GM10248 (cell line): ENCODE results near the gene BBS10.
"Not testable (repeated sequence)": the region's sequence is repeated elsewhere in the genome, so short reads cannot be mapped to it uniquely, and the experiment has no call there.

Experiments
- CTCF ChIA-PET: fragments of 300-600 bp; sonication (Branson Sonifier 250); formaldehyde crosslinking; extraction: SDS; loops from one replicate; lab custom pipeline; 2021; ENCODE audit warnings: antibody characterized with exemption; lab: Yijun Ruan, JAX
- POLR2A ChIA-PET: fragments of 350-650 bp; sonication (Branson Sonifier 250); formaldehyde crosslinking; extraction: SDS; loops from one replicate; lab custom pipeline; 2020; ENCODE audit warnings: antibody characterized with exemption; lab: Yijun Ruan, JAX
- DNase-seq: peaks from one replicate; pipeline ENCODE4 v3.0.0; 2012; ENCODE audit errors: extremely low spot score
- CTCF ChIP-seq: IDR thresholded peaks from 2 replicates; pipeline ENCODE4 v1.5.1; 2012; ENCODE audit warnings: mild to moderate bottlenecking, low read depth; ENCODE audit errors: extremely low read depth, missing control alignments, control extremely low read depth

The BBS10 gene

GRCh38 chr12:76348079-76348901 is at the start of gene BBS10:
BBS10 (minus strand) TSS chr12:76348415; CDS start chr12:76348358, 57 bp downstream.
- CTCF ChIA-PET, result interaction anchor here (0.8 to 2.2 kb wide), 14 partner anchors 9 to 863 kb away, joined by 3 to 14 read pairs (median 3); no protein-coding TSS in a partner anchor
- DNase-seq, result peak; percentile 92
- POLR2A ChIA-PET, result no interaction called here
- peak; percentile 36 for TF ChIP-seq CTCF

- POLR2A ChIA-PET, result no interaction called here
- CTCF ChIA-PET, result no interaction called here
Measured at GRCh38 chr12:76391461-76391860, 43.2 kb upstream of the BBS10 start.

GRCh38 chr12:76387614-76388013 is 39.4 kb upstream of the BBS10 start:
- CTCF ChIA-PET, result interaction anchor here (0.9 kb wide), 1 partner anchor 12 kb away, joined by 4 read pairs; no protein-coding TSS in a partner anchor
- POLR2A ChIA-PET, result no interaction called here

More at GRCh38 chr12:76391461-76391860, 43.2 kb upstream of the BBS10 start:
- no peak for DNase-seq
- no peak for TF ChIP-seq CTCF

GRCh38 chr12:76384560-76384959 is 36.3 kb upstream of the BBS10 start:
- DNase-seq, result no peak
- ChIA-PET CTCF (interaction anchor here (0.7 kb wide), 1 partner anchor 20 kb away, joined by 3 read pairs; no protein-coding TSS in a partner anchor), POLR2A (no interaction called here)
- TF ChIP-seq CTCF, result no peak

More at GRCh38 chr12:76387614-76388013, 39.4 kb upstream of the BBS10 start:
- no peak for DNase-seq
- no peak for TF ChIP-seq CTCF

- POLR2A ChIA-PET, result no interaction called here
- no peak for TF ChIP-seq CTCF
- CTCF ChIA-PET, result no interaction called here
- no peak for DNase-seq
Measured at GRCh38 chr12:76383988-76384387, 35.8 kb upstream of the BBS10 start.

GRCh38 chr12:76379261-76379660 is 31.0 kb upstream of the BBS10 start:
- CTCF ChIA-PET, result interaction anchor here (0.9 to 1.9 kb wide), 3 partner anchors 9 to 77 kb away, joined by 3 to 6 read pairs (median 3); no protein-coding TSS in a partner anchor
- no peak for TF ChIP-seq CTCF
- DNase-seq, result no peak
- POLR2A ChIA-PET, result no interaction called here

GRCh38 chr12:76376876-76377275 is 28.7 kb upstream of the BBS10 start:
- POLR2A ChIA-PET, DNase-seq: not testable (repeated sequence)
- CTCF ChIA-PET, result interaction anchor here (1.3 kb wide), 1 partner anchor 29 kb away, joined by 3 read pairs; the partner anchor contains the start of gene BBS10
